ENCODE measurements around the gene DOHH.

- TF ChIP-seq CTCF (IDR thresholded peaks at IDR 0.05; ENCODE audit: low read depth, low read length) (no peak), MYC (IDR thresholded peaks at IDR 0.05; ENCODE audit: low read depth, low read length) (no peak), MAX (IDR thresholded peaks at IDR 0.05; ENCODE audit: low read depth, low read length) (no peak), POLR2A (IDR thresholded peaks at IDR 0.05; ENCODE audit: extremely low read depth, insufficient read length) (no peak)
Measured at GRCh38 chr19:3535235-3535535, 34.7 kb upstream of the DOHH start.
